HEK293 (cell line): Measurements from ENCODE around the gene TTC31.
A peak's percentile ranks its signal among the peaks of the same experiment; 100 is the strongest.

ENCODE experiments used
- HOXA7 ChIP-seq: sonication (generic); formaldehyde crosslinking; IDR thresholded peaks from 2 replicates; pipeline ENCODE4 v1.8.1; 2022; ENCODE audit warnings: missing genetic modification reagents, borderline replicate concordance
- IKZF3 ChIP-seq: fragments of 450-650 bp; IDR thresholded peaks from 2 replicates; pipeline ENCODE4 v1.5.0; 2018; ENCODE audit warnings: missing biosample characterization, mild to moderate bottlenecking, missing genetic modification characterization, moderate library complexity
- KLF1 ChIP-seq: fragments of 450-650 bp; formaldehyde crosslinking; IDR thresholded peaks from 2 replicates; pipeline ENCODE4 v1.5.1; 2016; ENCODE audit warnings: missing biosample characterization, missing genetic modification characterization
- MEIS1 ChIP-seq: sonication (generic); formaldehyde crosslinking; IDR thresholded peaks from 2 replicates; pipeline ENCODE4 v1.8.1; 2022; ENCODE audit warnings: missing genetic modification reagents, mild to moderate bottlenecking, borderline replicate concordance
- SP7 ChIP-seq: fragments of 450-650 bp; formaldehyde crosslinking; IDR thresholded peaks from 2 replicates; pipeline ENCODE4 v1.5.1; 2016; ENCODE audit warnings: missing biosample characterization, missing genetic modification characterization
- ZBTB17 ChIP-seq: fragments of 450-650 bp; formaldehyde crosslinking; IDR thresholded peaks from 2 replicates; pipeline ENCODE4 v1.5.1; 2016; ENCODE audit warnings: missing biosample characterization, missing genetic modification characterization
- ZNF157 ChIP-seq: fragments of 450-650 bp; formaldehyde crosslinking; IDR thresholded peaks from 2 replicates; pipeline ENCODE4 v1.5.1; 2016; ENCODE audit warnings: missing biosample characterization, missing genetic modification characterization
- ZNF211 ChIP-seq: fragments of 450-650 bp; formaldehyde crosslinking; IDR thresholded peaks from 2 replicates; pipeline ENCODE4 v1.5.1; 2016; ENCODE audit warnings: low read depth, missing biosample characterization, missing genetic modification characterization
- ZNF223 ChIP-seq: fragments of 450-650 bp; formaldehyde crosslinking; IDR thresholded peaks from 2 replicates; pipeline ENCODE4 v1.5.1; 2016; ENCODE audit warnings: missing biosample characterization, missing genetic modification characterization
- ZNF266 ChIP-seq: fragments of 450-650 bp; formaldehyde crosslinking; IDR thresholded peaks from 2 replicates; pipeline ENCODE4 v1.5.1; 2016; ENCODE audit warnings: missing biosample characterization, missing genetic modification characterization, low read depth
- ZNF48 ChIP-seq: fragments of 450-650 bp; formaldehyde crosslinking; IDR thresholded peaks from 2 replicates; pipeline ENCODE4 v1.5.1; 2016; ENCODE audit warnings: missing biosample characterization, missing genetic modification characterization
- ZNF501 ChIP-seq: fragments of 450-650 bp; formaldehyde crosslinking; IDR thresholded peaks from 2 replicates; pipeline ENCODE4 v1.5.1; 2016; ENCODE audit warnings: missing biosample characterization, missing genetic modification characterization
- ZNF521 ChIP-seq: fragments of 450-650 bp; formaldehyde crosslinking; IDR thresholded peaks from 2 replicates; pipeline ENCODE4 v1.5.1; 2017; ENCODE audit warnings: missing biosample characterization, mild to moderate bottlenecking, missing genetic modification characterization
- ZNF670 ChIP-seq: fragments of 450-650 bp; formaldehyde crosslinking; IDR thresholded peaks from 2 replicates; pipeline ENCODE4 v1.5.1; 2016; ENCODE audit warnings: missing biosample characterization, missing genetic modification characterization, low read depth
- ZNF792 ChIP-seq: fragments of 450-650 bp; formaldehyde crosslinking; IDR thresholded peaks from 2 replicates; pipeline ENCODE4 v1.5.1; 2016; ENCODE audit warnings: missing biosample characterization, missing genetic modification characterization
- TF ChIP-seq, protein P1 (sequence below): fragments of 450-650 bp; formaldehyde crosslinking; IDR thresholded peaks from 2 replicates; pipeline ENCODE4; 2016; ENCODE audit warnings: missing biosample characterization, missing genetic modification characterization
- TF ChIP-seq, protein P2 (sequence below): fragments of 450-650 bp; formaldehyde crosslinking; IDR thresholded peaks from 2 replicates; pipeline ENCODE4 v1.5.1; 2016; ENCODE audit warnings: missing biosample characterization, missing genetic modification characterization, borderline replicate concordance
- TF ChIP-seq, protein P3 (sequence below): fragments of 450-650 bp; formaldehyde crosslinking; IDR thresholded peaks from 2 replicates; pipeline ENCODE4 v1.5.1; 2016; ENCODE audit warnings: missing biosample characterization, missing genetic modification characterization
- TF ChIP-seq, protein P4 (sequence below): fragments of 450-650 bp; formaldehyde crosslinking; IDR thresholded peaks from 2 replicates; pipeline ENCODE4 v1.5.1; 2016; ENCODE audit warnings: missing biosample characterization, missing genetic modification characterization
- TF ChIP-seq, protein P5 (sequence below): fragments of 450-650 bp; formaldehyde crosslinking; IDR thresholded peaks from 2 replicates; pipeline ENCODE4 v1.5.1; 2016; ENCODE audit warnings: missing biosample characterization, missing genetic modification characterization
- TF ChIP-seq, protein P6 (sequence below): fragments of 450-650 bp; formaldehyde crosslinking; IDR thresholded peaks from 2 replicates; pipeline ENCODE4 v1.5.1; 2016; ENCODE audit warnings: missing biosample characterization, missing genetic modification characterization
- TF ChIP-seq, protein P7 (sequence below): fragments of 450-650 bp; IDR thresholded peaks from 2 replicates; pipeline ENCODE4 v1.5.1; 2018; ENCODE audit warnings: missing biosample characterization, missing genetic modification characterization

The TTC31 gene

DNA sequence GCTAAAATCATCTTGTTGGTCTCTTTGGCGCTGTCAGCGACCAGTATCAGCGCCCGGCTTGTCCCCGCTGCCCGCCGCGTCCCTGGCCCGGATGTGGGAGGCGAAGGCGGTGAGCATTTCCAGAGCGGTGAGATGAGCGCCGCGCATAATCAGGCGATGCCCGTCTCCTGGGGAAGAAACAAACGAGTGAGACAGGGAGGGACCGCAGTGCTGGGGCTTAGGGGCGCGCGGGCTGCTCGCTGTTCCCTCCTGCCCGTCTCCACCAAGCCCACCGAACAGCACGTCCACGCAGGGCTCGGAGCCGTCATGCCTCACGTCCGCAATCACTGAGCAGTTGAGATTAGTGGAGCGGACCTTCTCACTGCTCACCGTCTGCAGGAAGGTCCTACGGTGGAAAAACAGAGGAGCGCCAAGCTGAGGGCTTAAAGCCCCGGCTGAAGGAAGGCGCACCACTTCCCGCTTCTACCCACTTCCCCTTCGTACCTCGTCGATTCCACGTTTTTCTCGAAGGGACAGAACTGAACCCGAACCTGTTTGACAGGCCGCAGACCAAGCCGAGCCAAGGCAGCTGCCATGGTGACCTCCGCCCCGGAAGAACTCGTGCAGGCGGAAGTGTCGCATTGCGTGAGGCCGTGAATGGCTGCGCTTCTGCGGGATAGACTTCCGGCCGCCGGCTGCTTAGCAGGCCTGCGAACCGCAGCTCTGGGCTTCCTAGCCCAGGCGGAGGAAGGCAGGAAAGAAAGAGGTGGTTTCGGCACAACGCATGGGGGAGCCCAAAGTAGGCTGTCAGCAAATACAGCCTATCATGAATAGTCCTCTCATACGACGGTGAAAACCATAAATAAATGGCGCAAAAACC is 10.6 kb upstream of the TTC31 start, which contains the start of gene MRPL53 (continued):
- TF ChIP-seq, protein P1, sequence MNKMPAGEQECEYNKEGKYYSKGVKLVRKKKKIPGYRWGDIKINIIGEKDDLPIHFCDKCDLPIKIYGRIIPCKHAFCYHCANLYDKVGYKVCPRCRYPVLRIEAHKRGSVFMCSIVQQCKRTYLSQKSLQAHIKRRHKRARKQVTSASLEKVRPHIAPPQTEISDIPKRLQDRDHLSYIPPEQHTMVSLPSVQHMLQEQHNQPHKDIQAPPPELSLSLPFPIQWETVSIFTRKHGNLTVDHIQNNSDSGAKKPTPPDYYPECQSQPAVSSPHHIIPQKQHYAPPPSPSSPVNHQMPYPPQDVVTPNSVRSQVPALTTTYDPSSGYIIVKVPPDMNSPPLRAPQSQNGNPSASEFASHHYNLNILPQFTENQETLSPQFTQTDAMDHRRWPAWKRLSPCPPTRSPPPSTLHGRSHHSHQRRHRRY (tag by site-specific recombination) = no peak
- TF ChIP-seq, protein P2, sequence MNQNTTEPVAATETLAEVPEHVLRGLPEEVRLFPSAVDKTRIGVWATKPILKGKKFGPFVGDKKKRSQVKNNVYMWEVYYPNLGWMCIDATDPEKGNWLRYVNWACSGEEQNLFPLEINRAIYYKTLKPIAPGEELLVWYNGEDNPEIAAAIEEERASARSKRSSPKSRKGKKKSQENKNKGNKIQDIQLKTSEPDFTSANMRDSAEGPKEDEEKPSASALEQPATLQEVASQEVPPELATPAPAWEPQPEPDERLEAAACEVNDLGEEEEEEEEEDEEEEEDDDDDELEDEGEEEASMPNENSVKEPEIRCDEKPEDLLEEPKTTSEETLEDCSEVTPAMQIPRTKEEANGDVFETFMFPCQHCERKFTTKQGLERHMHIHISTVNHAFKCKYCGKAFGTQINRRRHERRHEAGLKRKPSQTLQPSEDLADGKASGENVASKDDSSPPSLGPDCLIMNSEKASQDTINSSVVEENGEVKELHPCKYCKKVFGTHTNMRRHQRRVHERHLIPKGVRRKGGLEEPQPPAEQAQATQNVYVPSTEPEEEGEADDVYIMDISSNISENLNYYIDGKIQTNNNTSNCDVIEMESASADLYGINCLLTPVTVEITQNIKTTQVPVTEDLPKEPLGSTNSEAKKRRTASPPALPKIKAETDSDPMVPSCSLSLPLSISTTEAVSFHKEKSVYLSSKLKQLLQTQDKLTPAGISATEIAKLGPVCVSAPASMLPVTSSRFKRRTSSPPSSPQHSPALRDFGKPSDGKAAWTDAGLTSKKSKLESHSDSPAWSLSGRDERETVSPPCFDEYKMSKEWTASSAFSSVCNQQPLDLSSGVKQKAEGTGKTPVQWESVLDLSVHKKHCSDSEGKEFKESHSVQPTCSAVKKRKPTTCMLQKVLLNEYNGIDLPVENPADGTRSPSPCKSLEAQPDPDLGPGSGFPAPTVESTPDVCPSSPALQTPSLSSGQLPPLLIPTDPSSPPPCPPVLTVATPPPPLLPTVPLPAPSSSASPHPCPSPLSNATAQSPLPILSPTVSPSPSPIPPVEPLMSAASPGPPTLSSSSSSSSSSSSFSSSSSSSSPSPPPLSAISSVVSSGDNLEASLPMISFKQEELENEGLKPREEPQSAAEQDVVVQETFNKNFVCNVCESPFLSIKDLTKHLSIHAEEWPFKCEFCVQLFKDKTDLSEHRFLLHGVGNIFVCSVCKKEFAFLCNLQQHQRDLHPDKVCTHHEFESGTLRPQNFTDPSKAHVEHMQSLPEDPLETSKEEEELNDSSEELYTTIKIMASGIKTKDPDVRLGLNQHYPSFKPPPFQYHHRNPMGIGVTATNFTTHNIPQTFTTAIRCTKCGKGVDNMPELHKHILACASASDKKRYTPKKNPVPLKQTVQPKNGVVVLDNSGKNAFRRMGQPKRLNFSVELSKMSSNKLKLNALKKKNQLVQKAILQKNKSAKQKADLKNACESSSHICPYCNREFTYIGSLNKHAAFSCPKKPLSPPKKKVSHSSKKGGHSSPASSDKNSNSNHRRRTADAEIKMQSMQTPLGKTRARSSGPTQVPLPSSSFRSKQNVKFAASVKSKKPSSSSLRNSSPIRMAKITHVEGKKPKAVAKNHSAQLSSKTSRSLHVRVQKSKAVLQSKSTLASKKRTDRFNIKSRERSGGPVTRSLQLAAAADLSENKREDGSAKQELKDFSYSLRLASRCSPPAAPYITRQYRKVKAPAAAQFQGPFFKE (tag by site-specific recombination) = no peak
- TF ChIP-seq ZNF223 (tag by site-specific recombination) (no peak), KLF1 (no peak), SP7 (peak; percentile 45; the same call in 1 of the 2 replicates), ZNF48 (no peak), ZNF792 (tag by site-specific recombination) (no peak), ZBTB17 (tag by site-specific recombination) (peak; percentile 97), MEIS1 (CRISPR knock-in tag) (peak; percentile 59; the same call in 1 of the 2 replicates), ZNF521 (no peak), ZNF211 (tag by site-specific recombination) (no peak), ZNF670 (tag by site-specific recombination) (no peak), ZNF157 (tag by site-specific recombination) (no peak), HOXA7 (CRISPR knock-in tag) (peak; percentile 86; the same call in 1 of the 2 replicates), ZNF501 (tag by site-specific recombination) (peak; percentile 89), ZNF266 (no peak), IKZF3 (no peak)
- TF ChIP-seq, protein P3, sequence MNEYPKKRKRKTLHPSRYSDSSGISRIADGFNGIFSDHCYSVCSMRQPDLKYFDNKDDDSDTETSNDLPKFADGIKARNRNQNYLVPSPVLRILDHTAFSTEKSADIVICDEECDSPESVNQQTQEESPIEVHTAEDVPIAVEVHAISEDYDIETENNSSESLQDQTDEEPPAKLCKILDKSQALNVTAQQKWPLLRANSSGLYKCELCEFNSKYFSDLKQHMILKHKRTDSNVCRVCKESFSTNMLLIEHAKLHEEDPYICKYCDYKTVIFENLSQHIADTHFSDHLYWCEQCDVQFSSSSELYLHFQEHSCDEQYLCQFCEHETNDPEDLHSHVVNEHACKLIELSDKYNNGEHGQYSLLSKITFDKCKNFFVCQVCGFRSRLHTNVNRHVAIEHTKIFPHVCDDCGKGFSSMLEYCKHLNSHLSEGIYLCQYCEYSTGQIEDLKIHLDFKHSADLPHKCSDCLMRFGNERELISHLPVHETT (tag by site-specific recombination) = no peak; the same call in none of the 2 replicates
- TF ChIP-seq, protein P4, sequence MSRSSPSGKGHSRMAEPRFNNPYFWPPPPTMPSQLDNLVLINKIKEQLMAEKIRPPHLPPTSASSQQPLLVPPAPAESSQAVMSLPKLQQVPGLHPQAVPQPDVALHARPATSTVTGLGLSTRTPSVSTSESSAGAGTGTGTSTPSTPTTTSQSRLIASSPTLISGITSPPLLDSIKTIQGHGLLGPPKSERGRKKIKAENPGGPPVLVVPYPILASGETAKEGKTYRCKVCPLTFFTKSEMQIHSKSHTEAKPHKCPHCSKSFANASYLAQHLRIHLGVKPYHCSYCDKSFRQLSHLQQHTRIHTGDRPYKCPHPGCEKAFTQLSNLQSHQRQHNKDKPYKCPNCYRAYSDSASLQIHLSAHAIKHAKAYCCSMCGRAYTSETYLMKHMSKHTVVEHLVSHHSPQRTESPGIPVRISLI = no peak
- TF ChIP-seq, protein P5, sequence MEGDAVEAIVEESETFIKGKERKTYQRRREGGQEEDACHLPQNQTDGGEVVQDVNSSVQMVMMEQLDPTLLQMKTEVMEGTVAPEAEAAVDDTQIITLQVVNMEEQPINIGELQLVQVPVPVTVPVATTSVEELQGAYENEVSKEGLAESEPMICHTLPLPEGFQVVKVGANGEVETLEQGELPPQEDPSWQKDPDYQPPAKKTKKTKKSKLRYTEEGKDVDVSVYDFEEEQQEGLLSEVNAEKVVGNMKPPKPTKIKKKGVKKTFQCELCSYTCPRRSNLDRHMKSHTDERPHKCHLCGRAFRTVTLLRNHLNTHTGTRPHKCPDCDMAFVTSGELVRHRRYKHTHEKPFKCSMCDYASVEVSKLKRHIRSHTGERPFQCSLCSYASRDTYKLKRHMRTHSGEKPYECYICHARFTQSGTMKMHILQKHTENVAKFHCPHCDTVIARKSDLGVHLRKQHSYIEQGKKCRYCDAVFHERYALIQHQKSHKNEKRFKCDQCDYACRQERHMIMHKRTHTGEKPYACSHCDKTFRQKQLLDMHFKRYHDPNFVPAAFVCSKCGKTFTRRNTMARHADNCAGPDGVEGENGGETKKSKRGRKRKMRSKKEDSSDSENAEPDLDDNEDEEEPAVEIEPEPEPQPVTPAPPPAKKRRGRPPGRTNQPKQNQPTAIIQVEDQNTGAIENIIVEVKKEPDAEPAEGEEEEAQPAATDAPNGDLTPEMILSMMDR = no peak; the same call in 1 of the 2 replicates
- TF ChIP-seq, protein P6, sequence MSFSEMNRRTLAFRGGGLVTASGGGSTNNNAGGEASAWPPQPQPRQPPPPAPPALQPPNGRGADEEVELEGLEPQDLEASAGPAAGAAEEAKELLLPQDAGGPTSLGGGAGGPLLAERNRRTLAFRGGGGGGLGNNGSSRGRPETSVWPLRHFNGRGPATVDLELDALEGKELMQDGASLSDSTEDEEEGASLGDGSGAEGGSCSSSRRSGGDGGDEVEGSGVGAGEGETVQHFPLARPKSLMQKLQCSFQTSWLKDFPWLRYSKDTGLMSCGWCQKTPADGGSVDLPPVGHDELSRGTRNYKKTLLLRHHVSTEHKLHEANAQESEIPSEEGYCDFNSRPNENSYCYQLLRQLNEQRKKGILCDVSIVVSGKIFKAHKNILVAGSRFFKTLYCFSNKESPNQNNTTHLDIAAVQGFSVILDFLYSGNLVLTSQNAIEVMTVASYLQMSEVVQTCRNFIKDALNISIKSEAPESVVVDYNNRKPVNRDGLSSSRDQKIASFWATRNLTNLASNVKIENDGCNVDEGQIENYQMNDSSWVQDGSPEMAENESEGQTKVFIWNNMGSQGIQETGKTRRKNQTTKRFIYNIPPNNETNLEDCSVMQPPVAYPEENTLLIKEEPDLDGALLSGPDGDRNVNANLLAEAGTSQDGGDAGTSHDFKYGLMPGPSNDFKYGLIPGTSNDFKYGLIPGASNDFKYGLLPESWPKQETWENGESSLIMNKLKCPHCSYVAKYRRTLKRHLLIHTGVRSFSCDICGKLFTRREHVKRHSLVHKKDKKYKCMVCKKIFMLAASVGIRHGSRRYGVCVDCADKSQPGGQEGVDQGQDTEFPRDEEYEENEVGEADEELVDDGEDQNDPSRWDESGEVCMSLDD (tag by site-specific recombination) = no peak
- TF ChIP-seq, protein P7, sequence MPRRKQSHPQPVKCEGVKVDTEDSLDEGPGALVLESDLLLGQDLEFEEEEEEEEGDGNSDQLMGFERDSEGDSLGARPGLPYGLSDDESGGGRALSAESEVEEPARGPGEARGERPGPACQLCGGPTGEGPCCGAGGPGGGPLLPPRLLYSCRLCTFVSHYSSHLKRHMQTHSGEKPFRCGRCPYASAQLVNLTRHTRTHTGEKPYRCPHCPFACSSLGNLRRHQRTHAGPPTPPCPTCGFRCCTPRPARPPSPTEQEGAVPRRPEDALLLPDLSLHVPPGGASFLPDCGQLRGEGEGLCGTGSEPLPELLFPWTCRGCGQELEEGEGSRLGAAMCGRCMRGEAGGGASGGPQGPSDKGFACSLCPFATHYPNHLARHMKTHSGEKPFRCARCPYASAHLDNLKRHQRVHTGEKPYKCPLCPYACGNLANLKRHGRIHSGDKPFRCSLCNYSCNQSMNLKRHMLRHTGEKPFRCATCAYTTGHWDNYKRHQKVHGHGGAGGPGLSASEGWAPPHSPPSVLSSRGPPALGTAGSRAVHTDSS = no peak
